ENCODE results near the gene PDE6B.
"Not testable (repeated sequence)": the region's sequence is repeated elsewhere in the genome, so short reads cannot be mapped to it uniquely, and the experiment has no call there.

Gene PDE6B

DNA sequence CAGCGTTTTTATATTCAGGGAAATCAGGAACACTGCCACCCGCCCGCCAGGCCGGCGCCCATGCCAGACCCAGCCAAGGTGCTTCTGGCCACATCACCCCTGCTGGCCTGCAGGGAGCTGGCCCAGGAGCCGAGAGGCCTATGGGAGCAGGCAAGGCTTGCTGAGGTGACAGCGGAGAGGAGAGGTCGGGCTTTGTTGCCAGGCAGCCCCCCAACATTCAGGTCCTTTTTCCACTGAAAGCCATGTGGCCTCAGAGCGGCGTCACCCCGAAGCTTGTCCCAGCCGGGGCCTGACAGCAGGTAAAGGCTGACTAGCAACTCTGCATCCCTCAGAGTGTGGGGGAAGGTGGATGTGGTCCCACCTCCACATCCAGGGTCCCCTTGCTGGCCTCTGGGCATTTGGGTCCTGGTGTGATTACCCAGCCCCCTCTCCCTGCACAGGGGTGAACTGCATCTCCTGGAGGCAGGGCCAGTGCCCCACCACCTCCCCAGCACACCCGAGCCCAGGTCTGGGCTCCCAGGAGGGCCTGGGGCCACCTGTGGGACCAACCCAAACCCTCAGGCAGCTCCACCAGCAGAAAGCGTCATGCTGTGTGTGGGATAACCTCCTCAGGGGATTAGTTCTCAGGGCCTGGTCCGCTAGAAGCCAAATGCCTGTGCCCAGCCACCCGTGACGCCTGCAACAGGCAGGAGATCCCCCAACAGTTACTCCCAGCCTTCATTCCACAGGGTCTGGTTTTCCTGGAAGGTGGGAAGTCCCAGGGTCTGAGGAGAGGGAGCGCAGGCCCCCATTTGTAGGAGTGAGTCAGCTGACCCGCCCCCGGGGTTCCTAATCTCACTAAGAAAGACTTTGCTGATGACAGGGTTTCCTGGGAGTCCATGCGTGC, at the start of gene PDE6B:
Gene PDE6B, plus strand, starts transcription at position 869 of the 886 bp plus-strand sequence. CDS start 54 bp downstream, outside the sequence.
- DNase-seq = no peak

DNA sequence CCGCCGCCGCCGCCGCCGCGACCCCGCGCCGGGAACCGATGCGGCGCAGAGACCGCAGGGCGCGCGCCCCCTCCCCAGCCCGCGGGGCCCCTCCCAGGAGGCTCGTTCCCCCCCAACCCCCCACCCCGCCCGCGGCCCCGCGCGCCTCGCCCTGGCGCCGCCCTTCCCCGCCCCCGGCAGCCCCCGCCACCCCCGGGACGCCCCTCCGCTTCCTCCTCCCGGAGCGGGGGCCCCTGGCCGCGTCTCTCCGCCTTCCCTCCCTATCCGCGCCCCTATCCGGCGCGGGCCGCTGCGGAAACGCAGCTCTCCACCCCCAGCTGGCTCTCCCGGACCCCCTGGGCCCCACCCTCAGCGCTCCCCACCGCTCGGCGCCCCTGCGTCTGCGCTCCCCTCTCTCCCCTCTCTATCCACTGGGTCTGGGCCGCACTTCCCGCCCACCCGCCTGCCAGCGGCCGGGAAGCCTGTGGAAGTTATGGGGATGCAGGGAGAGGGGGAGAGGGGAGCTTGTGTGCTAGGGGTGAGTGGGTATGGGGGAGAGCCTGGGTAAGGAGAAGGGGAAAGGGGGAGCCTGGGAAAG, 49.0 kb upstream of the PDE6B start, which contains the start of gene TMEM271:
Gene TMEM271, minus strand, starts transcription at position 51 of the 577 bp plus-strand sequence. CDS start 233 bp downstream, outside the sequence.
- DNase-seq = no peak

DNA sequence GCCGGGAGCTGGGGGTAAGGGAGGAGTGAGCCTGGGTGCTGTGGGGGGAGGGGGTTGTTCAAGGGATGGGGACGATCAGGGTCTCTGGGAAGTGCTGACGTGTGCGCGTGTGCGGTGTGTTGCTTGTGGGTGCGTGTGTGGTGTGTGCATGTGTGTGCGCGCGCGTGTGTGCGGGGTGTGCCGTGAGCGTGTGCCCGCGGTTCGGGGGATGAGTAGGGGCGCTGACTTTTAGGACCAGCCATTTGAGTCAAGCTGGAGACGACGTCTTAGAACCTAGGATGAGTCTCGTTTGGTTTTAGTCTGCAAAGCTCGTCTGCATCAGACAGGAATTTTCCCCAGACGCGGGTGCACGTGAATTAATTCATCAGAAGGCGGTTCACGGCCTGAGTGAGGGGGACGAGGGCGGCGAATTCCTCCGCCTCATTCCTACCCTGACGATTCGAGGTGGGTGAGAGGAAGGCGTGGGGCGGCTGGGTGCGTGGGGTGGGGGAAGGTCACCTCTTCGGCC, 48.3 kb upstream of the PDE6B start:
- DNase-seq = peak; percentile 3

DNA sequence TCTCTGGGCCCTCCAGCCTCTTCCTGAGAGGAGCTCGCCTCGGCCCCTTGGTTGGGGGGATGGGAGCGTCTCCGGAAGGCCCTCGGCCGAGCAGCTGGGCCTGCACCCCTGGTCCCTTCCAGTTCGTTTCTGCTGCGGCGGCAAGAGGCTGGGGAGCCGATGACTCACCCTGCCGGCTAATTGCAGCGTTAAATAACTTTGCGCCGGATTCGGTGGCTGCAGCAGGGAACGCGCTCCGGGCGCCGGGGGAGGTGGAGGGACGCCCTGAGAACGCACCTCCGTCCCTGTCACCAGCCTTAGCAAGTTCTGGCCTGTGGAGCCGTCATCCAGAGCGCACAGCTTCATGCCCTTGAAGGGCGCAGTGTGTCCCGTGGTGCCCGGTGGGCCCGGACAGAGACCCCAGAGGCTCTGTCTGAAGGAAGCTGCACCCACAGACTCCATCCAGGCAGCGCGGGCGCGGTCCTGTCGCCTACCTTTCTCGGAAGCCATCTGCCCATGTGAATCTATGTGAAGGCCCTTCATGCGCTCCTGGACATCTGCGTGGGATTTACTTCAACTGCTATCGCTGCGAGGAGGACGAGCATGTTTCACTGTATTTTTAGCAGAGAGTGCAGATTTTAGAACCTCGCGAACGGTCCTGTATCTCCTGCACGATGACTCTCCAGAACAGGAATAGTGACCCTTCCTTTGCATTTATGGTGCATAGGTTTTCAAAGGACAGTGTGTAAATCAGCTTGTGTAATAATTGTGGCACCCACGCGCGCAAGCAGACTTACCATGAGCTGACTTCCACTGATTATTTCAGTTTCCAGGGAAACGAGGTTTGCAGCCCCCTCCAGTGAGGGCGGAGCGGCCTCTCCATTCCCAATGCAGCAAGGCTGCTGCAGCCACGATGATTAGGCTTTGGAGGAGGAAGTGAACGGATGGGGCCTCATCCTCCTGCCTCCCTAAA, 47.6 kb upstream of the PDE6B start:
- DNase-seq = peak; percentile 41

DNA sequence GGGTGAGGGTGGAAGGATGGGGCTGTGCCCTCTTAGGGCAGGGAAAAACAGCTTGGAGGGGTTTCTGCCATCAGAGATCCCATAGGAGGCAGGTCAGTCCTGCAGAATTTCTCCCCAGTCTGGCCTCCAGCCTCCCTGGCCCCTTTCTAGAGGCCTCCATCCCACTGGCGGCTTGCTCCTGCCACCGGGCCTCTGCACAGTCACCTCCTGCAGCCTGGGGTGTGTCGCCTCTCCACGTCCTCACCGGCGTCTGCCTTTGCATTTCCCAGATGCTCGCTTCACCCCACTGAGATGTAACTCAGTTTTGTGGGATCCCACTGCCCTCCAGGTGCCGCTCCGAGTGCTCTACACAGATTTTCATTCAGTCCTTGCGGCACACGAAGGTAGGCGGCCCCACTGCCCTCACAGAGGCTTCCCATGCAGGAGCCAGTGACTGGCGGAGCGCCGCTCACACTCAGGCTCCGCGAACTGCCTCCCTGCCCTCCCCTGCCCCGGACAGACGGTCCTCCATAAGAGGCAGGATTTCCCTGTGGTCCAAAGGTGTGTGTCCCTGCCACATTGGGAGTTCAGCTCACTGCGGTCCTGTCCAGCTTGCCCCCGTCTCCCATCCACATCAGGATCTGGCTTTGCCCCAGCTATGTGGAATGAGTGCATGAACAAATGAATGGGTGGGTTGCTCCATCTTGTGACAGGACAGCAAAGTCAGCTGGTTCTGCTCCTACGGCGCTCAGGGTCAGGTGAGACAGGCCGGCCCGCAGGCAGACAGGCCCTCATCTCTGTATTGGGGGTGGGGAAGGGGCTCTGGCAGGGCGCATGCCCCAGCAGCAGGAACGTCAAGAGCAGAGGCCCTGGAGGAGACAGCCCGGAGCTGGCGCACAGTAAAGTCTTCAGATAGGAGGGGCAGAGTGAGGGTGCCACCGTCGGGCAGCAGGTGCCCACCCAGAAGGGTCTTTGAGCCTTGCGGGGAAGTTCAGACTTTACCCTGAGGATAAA, 46.6 kb upstream of the PDE6B start:
- no peak for DNase-seq

DNA sequence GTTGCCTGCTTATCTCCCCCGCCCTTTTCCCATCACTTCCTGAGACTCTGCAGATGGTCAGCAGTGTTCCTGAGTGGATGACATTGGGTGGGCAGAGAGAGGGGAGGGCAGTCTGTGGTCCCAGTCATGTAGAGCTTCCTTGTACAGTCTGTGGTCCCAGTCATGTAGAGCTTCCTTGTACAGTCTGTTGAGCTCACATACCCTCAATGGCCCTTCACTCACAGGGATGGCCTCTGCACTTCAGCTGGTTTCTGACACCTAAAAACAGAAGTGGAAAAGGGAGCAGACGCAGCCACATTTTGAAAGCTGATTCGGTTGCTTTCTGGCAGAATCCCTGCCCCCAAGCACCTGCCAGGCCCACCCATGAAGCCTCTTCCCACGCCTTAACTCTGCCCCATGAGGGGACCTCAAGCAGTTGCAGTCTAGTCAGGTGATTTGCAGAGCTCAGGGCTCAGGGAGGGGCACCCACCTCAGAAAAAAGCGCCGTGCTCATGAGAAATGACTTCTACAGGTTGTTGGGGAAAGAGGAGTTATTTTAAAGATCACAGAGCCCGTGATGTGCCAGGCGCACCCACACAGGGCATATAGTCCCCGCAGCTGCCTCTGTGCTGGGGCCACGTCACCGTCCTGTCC, 45.7 kb upstream of the PDE6B start:
- no peak for DNase-seq

DNA sequence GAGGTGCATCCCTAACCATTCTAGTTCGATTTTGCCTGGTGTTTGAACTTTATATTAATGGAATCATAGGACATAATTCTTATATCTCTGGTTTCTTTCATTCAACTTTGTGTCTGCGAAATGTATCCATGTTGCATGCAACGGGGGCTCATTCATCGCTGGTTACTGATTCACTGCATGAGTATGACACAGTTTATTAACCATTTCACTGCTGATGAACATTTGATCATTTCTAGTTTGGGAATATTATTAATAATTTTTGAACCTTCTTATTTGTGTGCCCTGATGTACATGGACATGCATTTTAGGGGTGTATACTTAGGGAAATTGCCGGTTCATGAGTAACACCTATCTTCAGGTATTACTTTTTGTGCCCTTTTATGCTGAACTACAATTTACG, 44.2 kb upstream of the PDE6B start:
- DNase-seq = no peak

DNA sequence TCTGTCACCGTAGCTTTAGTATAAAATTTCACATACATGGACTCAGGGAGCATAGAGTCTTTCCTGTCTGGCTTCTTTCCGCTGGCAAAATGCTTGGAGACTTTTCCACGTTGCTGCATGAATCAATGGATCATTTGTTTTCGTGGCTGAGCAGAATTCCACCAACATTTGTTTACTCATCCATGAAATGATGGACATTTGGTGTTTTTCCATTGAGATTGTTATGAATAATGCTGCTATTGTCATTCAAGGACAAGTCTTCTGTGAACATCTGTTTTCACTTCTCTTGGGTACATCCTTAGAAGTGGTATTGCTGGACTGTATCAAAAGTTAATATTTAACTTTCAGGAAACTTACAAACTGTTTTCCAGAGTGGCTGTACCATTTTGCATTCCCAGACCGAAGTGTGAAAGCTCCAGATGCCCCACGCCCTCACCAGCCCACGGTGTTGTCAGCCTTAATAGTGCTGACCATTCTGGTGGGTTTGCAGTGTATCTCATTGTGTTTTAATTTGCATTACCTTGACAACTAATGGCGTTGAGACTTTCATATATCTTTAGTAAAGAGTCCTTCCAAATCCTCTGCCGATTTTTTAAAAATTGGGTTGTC, 43.5 kb upstream of the PDE6B start:
- DNase-seq = no peak

DNA sequence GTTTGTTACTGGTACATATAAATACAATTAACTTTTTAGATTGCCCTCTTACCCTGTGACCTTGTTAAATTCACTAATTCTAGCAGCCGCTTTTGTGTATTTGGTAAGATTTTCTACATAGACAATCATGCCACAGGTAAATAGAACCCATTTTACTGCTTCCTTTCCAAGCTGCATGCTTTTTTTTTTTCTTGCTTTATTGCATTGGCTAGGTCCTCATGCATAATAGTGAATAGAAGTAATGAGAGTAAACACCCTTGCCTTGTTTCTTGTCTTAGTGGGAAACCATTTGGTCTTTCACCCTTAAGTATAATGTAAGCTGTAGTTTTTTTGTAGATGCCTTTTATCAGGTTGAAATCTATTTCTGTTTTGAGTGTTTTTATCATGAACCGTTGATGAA, 41.6 kb upstream of the PDE6B start:
- DNase-seq = no peak

DNA sequence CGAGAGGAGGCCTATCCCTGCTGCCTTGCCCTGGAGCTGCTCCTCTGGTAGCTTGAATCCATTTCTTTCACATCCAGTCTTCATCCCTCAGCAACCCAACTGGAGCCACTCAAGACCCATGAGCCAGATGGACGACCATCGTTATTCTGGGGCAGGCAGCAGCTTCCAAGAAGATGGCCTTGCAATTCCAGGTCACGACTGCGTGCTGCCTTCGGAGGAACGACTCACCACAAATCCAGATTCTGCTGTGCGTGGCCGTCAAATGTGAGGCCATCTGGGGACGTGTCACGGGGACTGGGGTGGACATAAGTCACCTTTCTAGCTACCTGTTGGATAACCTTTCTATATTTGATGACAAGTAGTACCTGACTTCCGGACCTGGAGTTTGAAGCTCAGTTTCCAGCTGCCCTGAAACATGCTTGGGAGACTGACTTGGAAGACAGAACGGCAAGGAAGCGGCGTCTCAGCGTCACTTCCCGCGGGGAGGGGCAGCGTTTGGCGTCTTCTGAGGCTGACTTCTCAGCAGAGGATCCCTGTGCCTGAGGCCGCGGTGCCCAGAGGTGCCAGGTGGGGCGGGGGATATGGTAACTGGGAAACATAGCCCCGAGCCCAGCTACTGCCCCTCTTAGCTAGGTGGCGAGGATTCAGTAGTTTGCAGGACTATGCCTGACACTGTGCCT, 37.6 kb upstream of the PDE6B start:
- DNase-seq = no peak

DNA sequence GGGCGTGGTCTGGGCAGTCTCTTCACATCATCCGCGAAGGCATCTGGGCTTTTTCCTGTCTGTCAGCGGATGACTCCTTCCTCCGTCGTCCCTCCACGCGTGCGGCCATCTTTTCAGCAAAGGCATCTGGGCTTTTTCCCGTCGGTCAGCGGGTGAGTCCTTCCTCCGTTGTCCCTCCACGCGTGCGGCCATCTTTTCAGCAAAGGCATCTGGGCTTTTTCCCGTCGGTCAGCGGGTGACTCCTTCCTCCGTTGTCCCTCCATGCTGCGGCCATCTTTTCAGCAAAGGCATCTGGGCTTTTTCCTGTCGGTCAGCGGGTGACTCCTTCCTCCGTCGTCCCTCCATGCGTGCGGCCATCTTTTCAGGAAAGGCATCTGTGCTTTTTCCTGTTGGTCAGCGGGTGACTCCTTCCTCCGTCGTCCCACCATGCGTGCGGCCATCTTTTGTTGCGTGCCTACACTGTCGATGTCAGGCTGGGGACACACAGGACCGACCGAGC, 37.0 kb upstream of the PDE6B start:
- DNase-seq = no peak

DNA sequence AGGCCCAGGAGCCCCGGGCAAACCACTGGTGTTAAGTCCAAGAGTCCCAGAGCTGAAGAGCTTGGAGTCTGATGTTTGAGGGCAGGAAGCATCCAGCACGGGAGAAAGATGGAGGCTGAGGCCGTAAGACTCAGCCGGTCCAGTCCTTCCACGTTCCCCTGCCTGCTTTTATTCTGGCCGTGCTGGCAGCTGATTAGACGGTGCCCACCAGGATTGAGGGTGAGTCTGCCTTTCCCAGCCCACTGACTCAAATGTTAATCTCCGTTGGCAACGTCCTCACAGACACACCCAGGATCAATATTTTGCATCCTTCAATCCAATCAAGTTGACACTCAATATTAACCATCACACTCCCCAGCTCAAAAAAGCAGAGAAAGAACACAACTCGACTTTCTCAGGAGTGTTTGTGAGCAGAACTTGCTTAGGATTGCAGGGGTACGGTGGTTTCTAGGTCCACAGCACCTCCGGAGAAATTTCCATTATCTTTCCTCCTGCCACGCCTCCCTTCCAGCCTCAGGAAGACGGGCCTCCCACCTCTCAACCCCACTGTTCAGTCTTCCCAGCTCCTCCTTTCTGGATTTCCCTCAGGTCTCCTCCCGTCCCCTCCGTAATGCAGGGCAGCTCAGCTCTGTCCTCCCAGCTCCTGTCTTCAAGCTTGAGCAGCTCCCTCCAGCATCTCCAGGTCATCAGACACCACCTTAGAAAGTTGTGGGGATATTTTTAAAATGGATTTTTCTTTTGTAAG, 36.0 kb upstream of the PDE6B start:
- DNase-seq = no peak

DNA sequence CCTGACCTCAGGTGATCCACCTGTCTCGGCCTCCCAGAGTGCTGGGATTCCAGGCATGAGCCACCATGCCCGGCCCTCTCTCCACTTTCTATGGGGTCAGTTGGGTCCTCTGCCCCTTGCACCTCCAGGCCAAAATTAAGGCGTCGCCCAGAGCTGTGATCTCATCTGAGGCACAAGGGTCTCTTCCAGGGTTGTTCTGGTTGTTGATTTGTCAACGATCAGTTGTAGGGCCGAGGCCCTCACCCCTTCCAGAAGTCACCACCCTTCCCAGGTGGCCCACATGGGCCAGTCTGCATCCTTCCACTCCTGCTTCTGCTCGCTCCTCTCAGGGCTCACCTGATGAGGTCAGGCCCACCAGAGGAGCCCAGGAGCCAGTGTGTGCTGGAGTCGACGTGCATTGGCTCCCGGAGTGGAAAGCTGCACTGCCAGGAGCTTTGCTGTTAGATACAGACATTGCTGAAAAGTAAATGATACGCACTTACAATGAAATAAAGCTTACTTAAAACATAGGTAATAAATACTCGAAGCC, 35.0 kb upstream of the PDE6B start:
- DNase-seq = no peak

DNA sequence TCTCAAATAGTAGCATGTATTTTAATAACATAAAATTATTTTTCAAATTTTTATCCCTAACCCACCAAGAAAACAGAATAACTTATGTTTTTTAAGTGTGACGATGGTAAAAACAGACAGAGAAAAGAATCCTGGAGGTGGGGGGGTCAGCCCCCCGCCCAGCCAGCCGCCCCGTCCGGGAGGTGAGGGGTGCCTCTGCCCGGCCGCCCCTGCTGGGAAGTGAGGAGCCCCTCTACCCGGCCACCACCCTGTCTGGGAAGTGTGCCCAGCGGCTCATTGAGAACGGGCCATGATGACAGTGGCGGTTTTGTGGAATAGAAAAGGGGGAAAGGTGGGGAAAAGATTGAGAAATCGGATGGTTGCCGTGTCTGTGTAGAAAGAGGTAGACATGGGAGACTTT, 33.2 kb upstream of the PDE6B start:
- not testable (repeated sequence) for DNase-seq

DNA sequence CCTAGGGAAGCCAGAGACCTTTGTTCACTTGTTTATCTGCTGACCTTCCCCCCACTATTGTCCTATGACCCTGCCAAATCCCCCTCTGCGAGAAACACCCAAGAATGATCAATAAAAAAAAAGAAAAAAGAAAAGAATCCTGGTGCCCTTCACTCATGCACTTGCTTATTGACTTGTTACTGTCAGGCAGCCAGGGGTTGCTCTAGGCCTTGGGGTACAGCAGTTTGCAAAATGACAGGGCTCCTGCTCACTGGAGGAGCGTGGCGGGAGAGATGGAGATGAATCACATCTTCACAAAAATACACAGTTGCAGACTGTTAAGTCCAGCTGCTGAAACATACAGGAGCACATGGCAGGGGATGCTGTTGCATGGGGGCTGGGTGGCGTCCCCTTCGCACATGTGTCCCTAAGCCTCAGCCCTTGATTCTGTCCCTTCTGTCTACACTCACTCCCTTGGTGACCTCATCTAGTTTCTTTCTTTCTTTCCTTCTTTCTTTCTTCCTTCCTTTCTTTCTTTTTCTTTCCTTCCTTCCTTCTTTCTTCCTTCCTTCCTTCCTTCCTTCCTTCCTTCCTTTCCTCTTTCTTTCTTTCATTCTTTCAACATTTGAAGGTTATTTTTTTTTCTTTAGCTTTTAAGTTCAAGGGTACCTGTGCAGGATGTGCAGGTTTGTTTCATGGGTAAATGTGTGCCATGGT, 32.4 kb upstream of the PDE6B start:
- DNase-seq = no peak

DNA sequence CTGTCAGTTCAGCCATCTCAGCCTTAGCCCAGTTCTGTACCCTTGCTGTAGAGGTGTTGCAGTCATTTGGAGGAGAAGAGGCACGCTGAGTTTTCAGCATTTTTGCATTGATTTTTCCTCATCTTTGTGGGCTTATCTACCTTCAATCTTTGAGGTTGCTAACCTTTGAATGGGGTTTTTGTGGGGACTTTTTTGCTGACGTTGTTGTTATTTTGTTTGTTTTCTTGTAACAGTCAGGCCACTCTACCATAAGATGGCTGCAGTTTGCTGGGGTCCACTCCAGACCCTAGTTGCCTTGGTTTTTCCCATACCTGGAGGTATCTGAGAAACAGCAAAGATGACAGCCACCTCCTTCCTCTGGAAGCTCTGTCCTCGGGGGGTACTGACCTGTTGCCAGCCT, 26.4 kb upstream of the PDE6B start:
- no peak for DNase-seq

DNA sequence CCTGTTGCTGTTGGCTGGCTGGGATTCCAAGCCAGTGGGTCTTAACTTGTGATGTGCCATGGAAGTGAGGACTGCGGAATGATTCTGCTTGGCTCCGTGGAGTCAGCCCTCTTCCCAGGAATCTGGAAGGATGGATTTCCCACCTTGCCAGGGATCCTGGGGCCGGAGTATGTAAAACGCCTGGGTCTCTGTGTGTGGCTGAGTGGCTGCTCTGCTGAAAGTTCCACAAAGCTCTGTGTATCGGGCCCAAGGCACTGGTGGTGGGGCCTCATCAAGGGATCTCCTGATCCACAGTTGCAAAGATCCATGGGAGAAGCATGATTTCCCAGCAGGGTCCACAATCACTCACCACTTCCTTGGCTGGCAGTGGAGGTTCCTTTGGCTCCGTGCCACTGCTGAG, 25.2 kb upstream of the PDE6B start:
- no peak for DNase-seq

DNA sequence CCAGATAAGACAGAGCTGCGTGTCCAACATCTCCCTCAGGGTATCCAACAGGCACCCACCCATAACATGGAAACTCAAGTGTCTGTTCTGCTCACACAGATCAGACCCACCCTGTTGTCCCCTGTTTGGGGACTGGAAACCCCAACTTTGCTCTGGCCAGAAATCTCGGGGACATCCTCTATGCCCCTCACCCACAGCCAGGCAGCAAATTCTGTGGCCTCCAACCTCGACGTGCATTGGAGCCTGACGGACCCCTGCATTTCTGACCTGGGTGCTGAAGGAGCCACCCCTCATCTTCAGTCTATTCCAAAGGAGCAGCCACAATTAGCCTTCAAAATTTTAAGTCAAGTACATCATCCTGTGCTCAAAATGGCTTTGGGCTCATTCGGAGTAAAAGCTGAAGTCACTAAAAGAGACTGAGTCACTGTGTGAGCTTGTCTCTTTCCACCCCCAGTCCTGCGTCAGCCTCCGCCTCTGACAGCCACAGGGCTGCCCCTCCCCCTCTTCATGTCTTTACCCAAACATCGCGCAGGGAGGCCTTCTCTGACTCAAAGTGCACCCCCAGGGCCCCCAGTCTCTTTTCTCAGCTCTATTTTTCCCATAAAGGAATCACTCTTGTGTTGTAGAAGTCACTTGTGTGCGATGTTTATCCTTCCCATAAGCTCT, 24.4 kb upstream of the PDE6B start:
- no peak for DNase-seq

Data from fibroblast of skin of right quadriceps (primary cell).